GM19351 (cell line): Measurements from ENCODE around the gene ADAMTS6.

Experiments
- ATAC-seq: cut with Tn5 transposase; IDR thresholded peaks from one replicate; pipeline ENCODE4 v1.9.1; 2021; ENCODE audit warnings: mild to moderate bottlenecking, moderate library complexity; ENCODE audit not compliant: unreplicated experiment

The ADAMTS6 gene

DNA sequence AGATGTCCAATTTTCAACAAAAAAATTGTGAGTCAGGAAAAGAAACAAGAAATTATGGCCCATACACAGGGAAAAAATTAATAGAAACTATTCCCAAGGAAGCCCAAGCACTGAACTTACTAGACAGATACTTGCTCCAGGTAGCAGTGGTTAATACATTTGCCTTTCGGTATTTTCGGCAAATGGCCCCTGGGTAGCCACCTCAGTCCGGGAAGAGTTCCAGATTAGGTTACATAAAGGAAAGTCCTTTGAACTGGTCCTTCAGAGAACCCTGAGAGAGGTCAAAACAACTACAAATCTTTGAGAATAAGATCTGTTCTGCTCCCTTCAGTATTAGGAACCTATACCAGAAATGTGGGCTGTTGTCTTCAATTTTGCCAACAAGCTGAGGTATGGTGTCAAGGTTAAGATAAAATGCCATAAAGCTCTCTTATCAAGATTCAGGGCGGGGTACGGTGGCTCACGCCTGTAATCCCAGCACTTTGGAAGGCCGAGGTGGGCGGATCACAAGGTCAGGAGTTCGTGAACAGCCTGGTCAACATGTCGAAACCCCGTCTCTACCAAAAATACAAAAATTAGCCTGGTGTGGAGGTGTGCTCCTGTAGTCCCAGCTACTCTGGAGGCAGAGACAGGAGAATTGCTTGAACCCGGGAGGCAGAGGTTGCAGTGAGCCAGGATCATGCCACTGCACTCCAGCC lies 369.6 kb downstream of the ADAMTS6 start:
- ATAC-seq = no peak

DNA sequence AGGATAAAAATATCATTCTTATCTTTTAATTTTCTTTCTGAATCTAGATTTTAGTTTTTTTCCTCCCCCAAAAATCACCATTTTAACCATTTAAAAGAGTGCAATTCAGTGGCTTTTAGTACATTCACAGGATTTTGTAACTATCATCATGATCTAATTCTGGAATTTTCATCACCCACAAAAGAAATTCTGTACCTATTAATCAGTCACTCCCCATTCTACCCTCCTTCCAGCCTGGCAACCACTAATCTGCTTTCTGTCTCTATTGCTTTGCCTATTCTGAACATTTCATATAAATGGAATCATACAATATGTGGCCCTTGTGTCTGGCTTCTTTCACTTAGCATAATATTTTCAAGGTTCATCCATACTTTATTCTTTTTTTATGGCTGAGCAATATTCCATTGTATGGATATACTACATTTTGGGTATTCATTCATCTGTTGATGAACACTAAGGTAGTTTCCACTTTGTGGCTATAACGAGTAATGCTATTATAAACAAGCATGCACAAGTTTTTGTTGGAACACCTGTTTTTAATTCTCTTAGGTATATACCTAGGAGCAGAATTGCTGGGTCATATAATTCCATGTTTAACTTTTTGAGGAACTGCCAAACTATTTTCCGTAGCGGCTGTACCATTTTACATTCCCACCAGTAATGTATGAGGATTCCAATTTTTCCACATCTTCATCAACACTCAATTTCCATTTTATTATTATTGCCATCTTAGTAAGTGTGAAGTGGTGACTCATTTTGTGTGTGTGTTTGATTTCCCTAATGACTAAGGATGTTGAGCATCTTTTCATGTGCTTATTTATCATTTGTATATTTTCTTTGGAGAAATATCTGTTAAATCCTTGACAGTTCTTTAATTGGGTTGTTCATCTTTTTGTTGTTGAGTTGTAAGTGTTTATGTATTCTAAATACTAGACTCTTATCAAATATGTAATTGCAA lies 372.7 kb downstream of the ADAMTS6 start:
- ATAC-seq = no peak

DNA sequence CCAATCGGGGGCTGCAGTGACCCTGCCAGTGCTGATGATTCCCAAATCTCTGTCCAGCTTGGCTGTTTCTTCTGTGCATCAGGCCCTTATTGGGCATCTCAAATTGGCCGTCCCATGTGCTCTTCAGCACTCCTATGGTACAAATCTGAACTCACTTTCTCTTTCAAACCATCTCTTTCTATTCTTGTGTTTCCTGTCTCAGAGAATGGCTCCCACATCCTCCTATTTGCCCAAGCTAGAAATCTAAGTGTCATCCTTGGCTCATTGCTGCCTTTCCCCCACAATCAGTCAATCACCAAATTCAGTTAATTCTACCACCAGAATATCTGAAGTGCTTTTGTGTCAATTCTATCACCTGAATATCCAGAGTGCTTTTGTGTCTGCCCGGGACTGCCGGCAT lies 376.4 kb downstream of the ADAMTS6 start:
- ATAC-seq = peak; percentile 31

DNA sequence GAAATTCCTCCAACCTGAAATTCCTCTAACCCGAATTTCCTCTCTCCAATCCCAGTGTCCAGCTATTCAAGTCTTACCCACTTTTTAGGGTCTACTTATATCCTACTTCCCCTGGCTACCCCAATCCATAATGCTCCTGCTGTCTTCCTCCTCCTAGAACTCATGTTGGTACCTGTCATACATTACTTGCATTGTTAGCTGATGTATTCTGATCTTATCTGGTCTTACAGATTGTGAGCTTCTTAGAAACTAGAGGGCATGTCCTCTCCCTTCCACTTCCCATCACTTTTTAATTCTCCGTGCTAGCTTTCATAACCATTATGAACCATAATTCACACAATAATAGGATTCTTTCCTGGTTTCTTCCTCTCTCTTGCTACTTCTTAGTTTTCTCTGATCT lies 376.9 kb downstream of the ADAMTS6 start:
- no peak for ATAC-seq

DNA sequence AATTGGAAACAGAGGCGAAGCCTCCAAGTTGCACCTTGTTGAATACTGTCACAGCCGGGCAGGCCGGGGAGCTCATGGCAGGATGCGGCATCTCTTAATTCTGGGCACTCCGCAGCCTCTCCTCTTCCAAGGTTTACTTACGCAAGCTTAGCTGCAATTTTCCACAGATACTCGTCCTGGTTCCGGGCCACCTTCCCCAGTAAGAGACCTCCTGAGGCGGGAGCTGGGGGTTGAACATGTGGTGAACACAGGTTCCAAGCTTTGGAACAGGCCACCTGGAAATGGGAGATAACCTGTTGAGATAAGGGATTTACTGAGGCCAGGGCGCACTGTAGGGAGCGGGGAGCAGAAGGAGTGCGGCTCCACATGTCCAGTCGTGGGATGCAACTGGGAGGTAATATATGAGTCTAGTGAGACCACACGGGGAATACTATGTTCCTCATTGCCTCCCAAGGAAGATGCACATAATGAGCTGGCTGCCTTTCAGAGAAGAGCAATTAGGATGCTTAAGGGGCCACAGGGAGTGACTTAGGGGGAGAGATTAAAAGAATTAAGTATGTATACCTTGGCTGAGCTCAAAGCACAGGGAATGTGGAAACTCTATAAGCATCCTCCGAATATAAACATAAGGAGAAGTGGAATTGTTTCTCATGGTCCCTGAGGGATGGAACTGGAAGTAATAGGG lies 377.8 kb downstream of the ADAMTS6 start:
- ATAC-seq = no peak

DNA sequence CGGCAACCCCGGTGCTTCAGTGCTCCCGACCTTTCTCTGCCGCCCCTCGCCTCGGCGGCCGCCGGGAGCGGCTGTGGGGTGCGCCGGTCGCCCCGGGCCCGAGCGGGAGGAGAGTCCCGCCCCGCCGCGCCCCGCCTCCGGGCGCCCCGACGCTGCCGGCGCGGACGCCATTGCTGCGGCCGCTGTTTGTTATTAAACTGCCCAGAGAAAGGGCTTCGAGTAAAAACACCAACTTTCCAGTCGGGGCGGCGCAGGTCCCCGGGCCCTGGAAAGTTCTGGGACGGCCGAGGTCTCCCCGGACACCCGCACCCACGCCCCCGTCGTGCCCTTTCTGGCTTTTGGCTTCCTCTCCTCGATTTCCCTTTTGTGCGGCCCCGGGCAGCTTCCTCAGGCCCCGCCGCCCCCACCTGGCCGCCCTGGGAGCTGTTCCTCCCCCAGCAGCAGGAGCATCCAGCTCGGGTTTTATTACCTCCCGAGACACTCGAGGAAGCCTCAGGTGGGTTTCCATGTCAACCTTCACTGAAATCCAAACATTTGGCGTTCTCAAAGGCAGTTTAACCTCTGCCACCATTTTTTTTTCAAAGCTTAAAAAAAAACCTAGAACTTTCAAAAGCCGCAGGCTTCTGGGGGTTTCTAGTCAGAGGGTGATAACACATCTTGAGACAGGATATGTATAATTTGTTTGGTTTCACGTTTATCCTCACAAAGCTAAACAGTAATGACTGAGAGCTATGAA lies 378.6 kb downstream of the ADAMTS6 start:
- ATAC-seq = peak; percentile 69

DNA sequence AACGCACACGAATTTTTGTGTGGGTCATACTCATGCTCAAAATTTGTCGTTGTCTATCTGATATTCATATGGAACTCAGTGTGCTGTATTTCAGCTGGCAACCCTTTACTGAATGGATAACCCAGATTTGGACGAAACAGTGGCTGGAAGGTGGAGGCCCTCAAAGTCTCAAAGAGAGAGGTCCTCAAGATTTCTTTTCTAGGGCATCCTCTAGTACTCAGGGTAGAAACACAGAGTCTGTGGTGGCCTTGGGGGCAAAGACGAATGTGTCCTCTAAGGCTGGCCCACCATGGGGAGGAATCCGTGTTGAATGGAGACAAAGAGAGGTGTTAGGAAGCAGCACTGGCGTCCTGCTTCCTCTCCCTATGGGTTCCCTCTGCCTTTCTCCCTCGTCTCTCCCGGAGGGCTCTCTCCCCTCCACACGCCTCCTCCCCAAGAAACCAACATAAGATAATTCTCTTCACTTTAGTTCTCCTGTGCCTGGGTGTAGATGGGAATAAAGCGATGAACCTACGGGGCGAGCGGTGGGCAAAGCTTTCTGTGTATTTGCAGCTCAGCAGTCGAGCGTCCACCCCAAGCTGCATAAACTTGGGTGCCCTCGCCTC lies 379.2 kb downstream of the ADAMTS6 start:
- ATAC-seq = peak; percentile 2

DNA sequence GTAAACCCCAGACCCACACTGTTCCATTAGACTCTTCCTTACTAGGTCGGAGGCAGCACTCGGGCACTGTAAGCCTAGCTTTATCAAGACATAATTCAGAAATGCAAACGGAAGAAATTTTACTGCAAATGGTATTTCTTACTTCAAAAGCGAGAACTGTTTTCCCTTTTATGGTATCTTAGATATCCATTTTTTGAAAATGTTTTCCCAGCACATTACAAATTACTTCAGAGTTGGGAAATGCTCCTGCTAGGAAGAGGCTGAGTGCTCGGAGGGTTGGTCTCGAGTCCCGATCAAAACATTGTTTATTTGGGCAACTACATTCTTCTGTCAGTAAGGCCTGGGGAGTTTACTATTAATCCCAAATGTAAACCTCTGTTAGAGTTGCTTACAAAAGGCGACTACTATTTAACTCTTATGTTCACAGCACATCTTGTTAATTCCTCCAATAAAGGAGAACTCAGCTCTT lies 380.1 kb downstream of the ADAMTS6 start:
- ATAC-seq = no peak

DNA sequence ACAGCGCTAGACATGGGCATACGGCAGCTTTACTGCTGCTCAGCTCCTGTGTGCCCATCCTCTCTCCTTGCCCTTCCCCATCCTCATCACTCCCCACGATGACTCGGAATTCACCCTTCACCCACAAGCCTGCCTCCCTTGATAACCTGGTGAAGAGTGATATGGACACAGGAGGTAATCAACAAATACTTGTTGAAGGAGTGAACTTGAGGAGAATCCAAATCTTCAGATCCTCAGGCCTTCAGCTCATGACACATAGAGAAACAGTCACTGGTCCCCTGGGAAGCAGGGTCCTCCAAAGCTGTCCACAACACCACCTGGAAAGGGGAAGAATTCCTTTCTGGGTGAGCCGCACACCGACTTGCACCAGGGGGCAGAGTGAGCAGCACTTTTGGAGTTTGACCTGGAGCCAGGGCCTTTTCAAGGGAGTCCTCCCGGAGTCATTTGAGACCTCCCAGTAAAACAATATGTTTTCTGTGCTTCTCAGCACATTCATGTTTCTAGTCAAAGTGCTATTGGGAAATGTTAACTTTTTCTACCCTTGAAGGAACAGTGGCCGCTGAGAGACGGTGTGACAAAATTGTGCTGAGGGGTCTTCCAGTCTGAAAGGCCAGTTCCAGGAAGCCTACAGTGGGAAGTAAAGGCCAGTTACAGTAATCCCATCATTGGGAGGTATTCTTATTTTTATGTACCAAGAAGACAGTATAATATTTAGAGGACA lies 380.6 kb downstream of the ADAMTS6 start:
- ATAC-seq = no peak
